Activated T-cell treated with anti-CD3 and anti-CD28 coated beads for 1 hour (primary cell): Measurements from ENCODE around the gene CDKL1.

Experiments
- DNase-seq: peaks from one replicate; pipeline ENCODE4 v3.0.0-alpha.2; 2020; ENCODE audit warnings: low read depth

Gene CDKL1

GRCh38 chr14:50396631-50397389 lies at the start of gene CDKL1:
CDKL1 (minus strand) TSS chr14:50396881; CDS start chr14:50395868, 1,013 bp downstream.
- peak; percentile 11 for DNase-seq

- no peak for DNase-seq
Measured at GRCh38 chr14:50434528-50434927, 37.8 kb upstream of the CDKL1 start.

GRCh38 chr14:50432131-50432530 lies 35.5 kb upstream of the CDKL1 start:
- DNase-seq = no peak

GRCh38 chr14:50425816-50426215 lies 29.1 kb upstream of the CDKL1 start:
- DNase-seq = no peak

GRCh38 chr14:50425105-50425504 lies 28.4 kb upstream of the CDKL1 start:
- no peak for DNase-seq

- DNase-seq = no peak
Measured at GRCh38 chr14:50423529-50423928, 26.8 kb upstream of the CDKL1 start.

- DNase-seq = no peak
Measured at GRCh38 chr14:50421499-50421898, 24.8 kb upstream of the CDKL1 start.

GRCh38 chr14:50417853-50418252 lies 21.2 kb upstream of the CDKL1 start:
- DNase-seq = no peak

- no peak for DNase-seq
Measured at GRCh38 chr14:50410921-50411320, 14.2 kb upstream of the CDKL1 start.

- no peak for DNase-seq
Measured at GRCh38 chr14:50410071-50410470, 13.4 kb upstream of the CDKL1 start.

GRCh38 chr14:50407111-50407812 lies 10.6 kb upstream of the CDKL1 start:
- DNase-seq = no peak

GRCh38 chr14:50403419-50403818 lies 6.7 kb upstream of the CDKL1 start:
- no peak for DNase-seq

GRCh38 chr14:50402965-50403364 lies 6.3 kb upstream of the CDKL1 start:
- no peak for DNase-seq

- DNase-seq = no peak
Measured at GRCh38 chr14:50400461-50400860, 3.8 kb upstream of the CDKL1 start.

- no peak for DNase-seq
Measured at GRCh38 chr14:50399251-50400032, 2.8 kb upstream of the CDKL1 start.

GRCh38 chr14:50398189-50398580 lies 1.5 kb upstream of the CDKL1 start:
- no peak for DNase-seq

- no peak for DNase-seq
Measured at GRCh38 chr14:50397390-50398188, 908 bp upstream of the CDKL1 start.

GRCh38 chr14:50395448-50395847 lies 1.2 kb downstream of the CDKL1 start:
- no peak for DNase-seq

GRCh38 chr14:50394713-50395112 lies 2.0 kb downstream of the CDKL1 start:
- DNase-seq = no peak

GRCh38 chr14:50389668-50390441 lies 6.8 kb downstream of the CDKL1 start:
- DNase-seq = no peak

- no peak for DNase-seq
Measured at GRCh38 chr14:50388256-50388931, 8.3 kb downstream of the CDKL1 start.
